Stomach (tissue), 9 donors: ENCODE measurements around the gene TECPR2. TPM values are rescaled to one million over a fixed set of nuclear protein-coding genes. Genes with fewer than 3 reads are reported as not detected.

Source experiments
- DNase-seq, 2 donors: peaks; one replicate each; pipeline versions ENCODE4 v3.0.0 to v3.0.0-alpha.2; 2013 to 2019
- H3K27ac ChIP-seq, 5 donors: fragments of 200-600 bp in 4 of 5; sonication (generic) in 4 of 5; one replicate each; pipeline ENCODE4 v1.5.1; 2013 to 2019; ENCODE audit warnings: mild to moderate bottlenecking in 1 of 5, moderate library complexity in 1 of 5
- H3K27me3 ChIP-seq, 3 donors: fragments of 200-600 bp; sonication (generic); one replicate each; pipeline ENCODE4 v1.5.1; 2017 to 2019; ENCODE audit warnings: mixed run types in 1 of 3
- H3K36me3 ChIP-seq, 4 donors: fragments of 200-600 bp; sonication (generic); 1 replicate in 3 of 4; 2 replicates in 1 of 4; pipeline ENCODE4 v1.5.1; 2016 to 2019
- H3K4me1 ChIP-seq, 4 donors: fragments of 200-600 bp; sonication (generic); one replicate each; pipeline ENCODE4 v1.5.1; 2016 to 2019
- H3K4me3 ChIP-seq, 4 donors: fragments of 200-600 bp; sonication (generic) in 3 of 4; one replicate each; pipeline ENCODE4 v1.5.1; 2016 to 2019; ENCODE audit warnings: mild to moderate bottlenecking in 1 of 4
- H3K9me3 ChIP-seq, 4 donors: fragments of 200-600 bp; sonication (generic); one replicate each; pipeline ENCODE4 v1.5.1; 2016 to 2019
- EP300 ChIP-seq: sonication (generic); formaldehyde crosslinking; IDR thresholded peaks from one replicate; pipeline ENCODE4 v1.6.1; 2017; ENCODE audit warnings: antibody characterized with exemption
- POLR2A ChIP-seq, 4 donors: fragments of 450-650 bp; IDR thresholded peaks; one replicate each; pipeline ENCODE4 v1.6.1; 2016; ENCODE audit warnings: antibody characterized with exemption in 4 of 4, control low read depth in 2 of 4, mild to moderate bottlenecking in 1 of 4, moderate library complexity in 1 of 4
- POLR2AphosphoS5 ChIP-seq, 3 donors: sonication (generic); formaldehyde crosslinking; IDR thresholded peaks; one replicate each; pipeline ENCODE4 v1.6.1; 2016; ENCODE audit warnings: antibody characterized with exemption in 3 of 3
- WGBS, 5 donors: extraction: QIAGEN DNeasy Blood & Tissue Kit in 3 of 5; methylation state at CpG; one replicate each; pipeline versions ENCODE4 v1.1.5 to v1.1.7; 2013 to 2018; 5-methylcytosine and 5-hydroxymethylcytosine counted together
- intact Hi-C: fragments of 100-400 bp; cut with DNase I; formaldehyde crosslinking; loops from one replicate; pipeline ENCODE4 v1.15.1; 2023; ENCODE audit warnings: low total_unique reads
- polyA plus RNA-seq, 3 donors: library from polyadenylated mRNA; stranded (reverse); fragments of 200-250 nt; gene quantifications; one replicate each; pipeline ENCODE4 v1.2.3, GENCODE V29; 2013
- total RNA-seq, 5 donors: library from RNA; depleted of rRNA; stranded (reverse); fragments of >200 nt; gene quantifications; one replicate each; pipeline versions ENCODE4 v1.1.0 to v1.2.3, GENCODE V29; 2014 to 2016
- TF ChIP-seq, protein P1 (sequence below), 7 experiments: fragments of 450-650 bp in 4 of 7; fragments of 200-600 bp in 3 of 7; sonication (generic) in 3 of 7; IDR thresholded peaks; one replicate each; pipeline ENCODE4 v1.5.1; 2016 to 2019; ENCODE audit warnings: antibody characterized with exemption in 7 of 7, control low read depth in 2 of 7, mild to moderate bottlenecking in 1 of 7
- donor health status: healthy with polysubstance abuse.
- donor health status: Bipolar disorder and iron deficiency.
- donor health status: healthy.

Gene TECPR2
- total and polyA plus RNA-seq, 8 donors = 2.6 to 110 (median 11.1) TPM

DNA sequence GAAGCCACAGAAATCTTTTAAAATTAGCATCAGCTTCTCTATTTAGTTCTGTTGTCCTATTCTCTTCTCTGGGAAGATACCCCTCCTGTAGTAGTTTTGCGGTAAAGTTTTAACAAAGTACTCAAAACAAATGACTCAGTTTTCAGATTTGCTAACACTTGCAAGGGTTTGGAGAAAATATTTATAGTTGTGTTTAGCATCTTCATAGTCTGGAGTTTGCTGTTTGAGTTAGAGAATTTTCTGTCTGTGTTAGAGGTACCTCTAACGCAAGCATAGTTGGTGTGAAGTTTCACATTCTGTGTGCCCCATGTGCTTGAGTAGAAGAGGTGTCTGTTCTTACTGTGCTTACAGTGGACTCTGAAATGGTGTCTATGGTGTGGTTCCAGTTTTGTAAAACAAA is 110.8 kb downstream of the TECPR2 start:
- WGBS, 5 donors = 84 to 96% (median 93%) methylated on average over 2 of the region's 2 CpGs
- H3K27me3 ChIP-seq = no peaks in the 10 kb centered on the region
- H3K9me3 ChIP-seq = no peaks in the 10 kb centered on the region
- no peaks in the 10 kb centered on the region for H3K4me1 ChIP-seq
- intact Hi-C loops = no loop called here
- no peak for TF ChIP-seq POLR2A (IDR thresholded peaks at IDR 0.05)
- TF ChIP-seq POLR2AphosphoS5 (IDR thresholded peaks at IDR 0.05) = no peak
- TF ChIP-seq EP300 = no peak
- TF ChIP-seq, protein P1, sequence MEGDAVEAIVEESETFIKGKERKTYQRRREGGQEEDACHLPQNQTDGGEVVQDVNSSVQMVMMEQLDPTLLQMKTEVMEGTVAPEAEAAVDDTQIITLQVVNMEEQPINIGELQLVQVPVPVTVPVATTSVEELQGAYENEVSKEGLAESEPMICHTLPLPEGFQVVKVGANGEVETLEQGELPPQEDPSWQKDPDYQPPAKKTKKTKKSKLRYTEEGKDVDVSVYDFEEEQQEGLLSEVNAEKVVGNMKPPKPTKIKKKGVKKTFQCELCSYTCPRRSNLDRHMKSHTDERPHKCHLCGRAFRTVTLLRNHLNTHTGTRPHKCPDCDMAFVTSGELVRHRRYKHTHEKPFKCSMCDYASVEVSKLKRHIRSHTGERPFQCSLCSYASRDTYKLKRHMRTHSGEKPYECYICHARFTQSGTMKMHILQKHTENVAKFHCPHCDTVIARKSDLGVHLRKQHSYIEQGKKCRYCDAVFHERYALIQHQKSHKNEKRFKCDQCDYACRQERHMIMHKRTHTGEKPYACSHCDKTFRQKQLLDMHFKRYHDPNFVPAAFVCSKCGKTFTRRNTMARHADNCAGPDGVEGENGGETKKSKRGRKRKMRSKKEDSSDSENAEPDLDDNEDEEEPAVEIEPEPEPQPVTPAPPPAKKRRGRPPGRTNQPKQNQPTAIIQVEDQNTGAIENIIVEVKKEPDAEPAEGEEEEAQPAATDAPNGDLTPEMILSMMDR (IDR thresholded peaks at IDR 0.05) = no peak
- H3K27ac ChIP-seq = peak overlapping the region in 1 of 5 donors; percentile 18
- peaks cover 0 to 27% (median 7%) of the 10 kb centered on the region in 4 donors for H3K36me3 ChIP-seq
- DNase-seq = no peak
- H3K4me3 ChIP-seq = no peak overlapping the region

DNA sequence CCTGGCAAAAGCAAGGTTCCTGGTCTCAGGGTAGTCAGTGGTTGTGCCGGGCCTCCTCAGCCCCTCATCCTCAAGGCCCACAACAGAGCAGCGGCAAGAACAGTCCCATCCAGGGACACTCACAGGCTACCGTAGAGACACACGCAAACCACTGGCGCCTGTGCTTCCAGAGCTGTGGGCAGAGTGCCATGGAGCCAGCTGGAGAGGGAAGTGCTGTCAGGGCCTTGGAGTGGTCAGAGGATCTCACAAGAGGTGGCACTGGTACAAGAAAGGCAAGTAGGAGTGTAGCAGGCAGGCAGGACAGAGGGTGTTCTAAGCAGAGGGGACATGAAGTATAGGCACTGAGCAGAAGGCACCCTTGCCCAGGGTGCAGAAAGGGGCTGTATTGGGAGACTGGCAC is 112.2 kb downstream of the TECPR2 start:
- H3K36me3 ChIP-seq = peaks cover 0 to 20% (median 5%) of the 10 kb centered on the region in 4 donors
- DNase-seq = peak; percentile 35 to 64
- intact Hi-C loops = no loop called here
- WGBS, 5 donors = 68 to 93% (median 79%) methylated on average over 5 of the region's 5 CpGs
- peaks cover 6 to 8% (median 7%) of the 10 kb centered on the region in 4 donors for H3K4me1 ChIP-seq
- no peaks in the 10 kb centered on the region for H3K9me3 ChIP-seq
- H3K4me3 ChIP-seq = no peak overlapping the region
- no peak overlapping the region for H3K27ac ChIP-seq
- no peaks in the 10 kb centered on the region for H3K27me3 ChIP-seq
- TF ChIP-seq, protein P1 (IDR thresholded peaks at IDR 0.05) = no peak
- no peak for TF ChIP-seq POLR2AphosphoS5 (IDR thresholded peaks at IDR 0.05)
- TF ChIP-seq POLR2A (IDR thresholded peaks at IDR 0.05) = no peak
- no peak for TF ChIP-seq EP300

DNA sequence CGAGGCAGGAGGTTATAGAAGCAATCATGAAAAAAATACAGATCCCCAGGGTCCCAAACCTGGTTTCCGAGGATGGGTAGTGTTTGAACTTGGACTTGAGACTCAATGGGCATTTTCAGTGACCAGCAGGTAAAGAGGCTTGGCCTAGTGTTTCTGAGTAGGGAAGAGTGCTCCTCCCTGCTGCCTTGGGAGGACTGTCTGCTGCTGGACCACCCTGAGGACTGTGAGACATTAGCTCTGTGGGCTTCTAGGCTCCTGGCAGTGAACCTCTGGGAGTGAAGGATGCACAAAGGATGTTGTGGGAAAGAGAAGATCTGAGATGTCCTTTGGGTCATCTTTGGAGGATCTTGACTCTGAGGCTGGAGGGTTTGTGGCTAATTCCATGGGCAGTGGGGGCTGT is 116.4 kb downstream of the TECPR2 start:
- Histone ChIP-seq H3K27ac (peak overlapping the region; percentile 44 to 75 (median 61)), H3K9me3 (peaks cover 0 to 5% (median 0%) of the 10 kb centered on the region in 4 donors), H3K27me3 (no peaks in the 10 kb centered on the region), H3K4me3 (no peak overlapping the region), H3K36me3 (peaks cover 0 to 12% (median 6%) of the 10 kb centered on the region in 4 donors), H3K4me1 (peaks cover 6 to 10% (median 7%) of the 10 kb centered on the region in 4 donors)
- no peak for DNase-seq
- intact Hi-C loops = no loop called here
- WGBS, 5 donors = 88 to 100% (median 98%) methylated on average over 2 of the region's 2 CpGs
- TF ChIP-seq POLR2AphosphoS5 (IDR thresholded peaks at IDR 0.05) = no peak
- TF ChIP-seq EP300 = no peak
- TF ChIP-seq, protein P1 (IDR thresholded peaks at IDR 0.05) = no peak
- TF ChIP-seq POLR2A (IDR thresholded peaks at IDR 0.05) = no peak

DNA sequence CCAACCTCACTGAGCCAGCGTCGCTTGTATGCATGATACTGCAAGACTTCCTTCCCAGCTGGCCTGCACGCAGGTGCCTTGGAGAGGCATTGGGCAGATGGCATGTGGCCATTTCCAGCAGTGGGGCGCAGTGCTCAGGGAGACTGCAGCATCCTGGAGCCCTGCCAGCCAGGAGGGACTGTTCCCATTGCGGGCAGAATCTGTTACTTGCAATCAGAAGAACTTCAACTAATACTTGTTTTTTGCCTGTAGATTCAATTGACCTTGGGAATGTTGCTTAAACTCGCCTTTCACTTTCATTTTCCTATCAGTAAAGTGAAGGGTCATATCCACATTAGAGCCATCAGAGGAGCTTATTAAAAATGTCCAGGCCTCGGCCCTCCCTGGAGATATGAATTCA is 117.0 kb downstream of the TECPR2 start:
- TF ChIP-seq POLR2AphosphoS5 (IDR thresholded peaks at IDR 0.05) = peak in 1 of 3 donors; percentile 33
- TF ChIP-seq, protein P1 (IDR thresholded peaks at IDR 0.05) = no peak
- intact Hi-C loops = no loop called here
- WGBS, 5 donors = 23 to 46% (median 34%) methylated on average over 6 to 7 of the region's 7 CpGs
- Histone ChIP-seq H3K4me3 (peak overlapping the region in 1 of 4 donors; percentile 8), H3K36me3 (peaks cover 0 to 11% (median 6%) of the 10 kb centered on the region in 4 donors), H3K27me3 (no peaks in the 10 kb centered on the region), H3K4me1 (peaks cover 6 to 10% (median 7%) of the 10 kb centered on the region in 4 donors), H3K27ac (peak overlapping the region; percentile 44 to 75 (median 61)), H3K9me3 (peaks cover 0 to 5% (median 0%) of the 10 kb centered on the region in 4 donors)
- peak; percentile 63 to 80 for DNase-seq
